ENCODE results near the gene RBSN. TPM values are rescaled to one million over a fixed set of nuclear protein-coding genes. Genes with fewer than 3 reads are reported as not detected.

RBSN gene
- total and polyA plus RNA-seq, 2 experiments from 2014 or later: 10.6 to 26.5 TPM

DNA sequence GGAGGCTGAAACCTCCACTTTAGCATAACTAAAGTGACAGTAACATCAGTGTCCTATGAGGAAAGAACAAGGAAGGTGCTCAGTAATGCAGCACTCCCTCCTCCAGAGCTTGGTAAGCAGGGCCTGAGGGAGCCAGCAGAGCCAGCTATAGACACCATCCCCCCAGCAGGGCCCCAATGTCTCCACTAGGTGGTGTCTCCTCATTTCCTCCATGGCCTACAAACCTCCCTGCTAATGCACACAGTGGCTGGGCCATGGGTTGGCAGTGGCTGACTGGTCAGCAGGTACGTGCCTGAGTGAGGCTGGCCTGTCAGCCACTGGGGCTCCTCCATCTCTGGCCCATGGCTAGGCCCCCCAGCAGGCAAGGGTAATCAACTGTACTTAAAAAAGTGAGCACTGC, 47.4 kb downstream of the RBSN start:
- H3K79me2 ChIP-seq (replicated peaks; ENCODE audit: insufficient read depth): peaks cover 57% of the 10 kb centered on the region
- peaks cover 17% of the 10 kb centered on the region; the same call in 1 of the 2 replicates for H3F3A ChIP-seq (replicated peaks; ENCODE audit: low read depth)
- H3K4me1 Mint-ChIP-seq: peaks cover 15% of the 10 kb centered on the region
- peaks cover 61% of the 10 kb centered on the region for H3K36me3 Mint-ChIP-seq (ENCODE audit: low read depth)
- H2AFZ ChIP-seq: no peak overlapping the region
- H3K4me2 ChIP-seq: no peak overlapping the region
- H3K27me3 Mint-ChIP-seq (ENCODE audit: insufficient read depth, low read depth, poor library complexity): peaks cover 3% of the 10 kb centered on the region
- no peaks in the 10 kb centered on the region for H3K27me3 ChIP-seq (ENCODE audit: insufficient read depth)
- H3K9me2 ChIP-seq (ENCODE audit: insufficient read depth): no peaks in the 10 kb centered on the region
- DNase-seq (ENCODE audit: low spot score): peak; percentile 86
- no peak overlapping the region for H3K27ac ChIP-seq (ENCODE audit: low read depth)
- H3K9me3 Mint-ChIP-seq: no peaks in the 10 kb centered on the region; the same call in 2 of the 3 replicates
- peak; percentile 99 for ATAC-seq
- H3K4me3 ChIP-seq: no peak overlapping the region
- H3K4me3 Mint-ChIP-seq: no peak overlapping the region
- TF ChIP-seq POLR2AphosphoS5 (IDR thresholded peaks at IDR 0.05; ENCODE audit: low read depth) (0 out of 2 replicates have a peak, but pooled peaks have one; percentile 40), STAT1 (IDR thresholded peaks at IDR 0.05; ENCODE audit: unreplicated experiment) (no peak), EZH2 (IDR thresholded peaks at IDR 0.05; ENCODE audit: low read depth, unreplicated experiment) (no peak), JUNB (IDR thresholded peaks at IDR 0.05; ENCODE audit: unreplicated experiment) (no peak), CREB1 (CRISPR knock-in tag; IDR thresholded peaks at IDR 0.05; ENCODE audit: low read depth) (no peak)
- TF ChIP-seq, protein P1, sequence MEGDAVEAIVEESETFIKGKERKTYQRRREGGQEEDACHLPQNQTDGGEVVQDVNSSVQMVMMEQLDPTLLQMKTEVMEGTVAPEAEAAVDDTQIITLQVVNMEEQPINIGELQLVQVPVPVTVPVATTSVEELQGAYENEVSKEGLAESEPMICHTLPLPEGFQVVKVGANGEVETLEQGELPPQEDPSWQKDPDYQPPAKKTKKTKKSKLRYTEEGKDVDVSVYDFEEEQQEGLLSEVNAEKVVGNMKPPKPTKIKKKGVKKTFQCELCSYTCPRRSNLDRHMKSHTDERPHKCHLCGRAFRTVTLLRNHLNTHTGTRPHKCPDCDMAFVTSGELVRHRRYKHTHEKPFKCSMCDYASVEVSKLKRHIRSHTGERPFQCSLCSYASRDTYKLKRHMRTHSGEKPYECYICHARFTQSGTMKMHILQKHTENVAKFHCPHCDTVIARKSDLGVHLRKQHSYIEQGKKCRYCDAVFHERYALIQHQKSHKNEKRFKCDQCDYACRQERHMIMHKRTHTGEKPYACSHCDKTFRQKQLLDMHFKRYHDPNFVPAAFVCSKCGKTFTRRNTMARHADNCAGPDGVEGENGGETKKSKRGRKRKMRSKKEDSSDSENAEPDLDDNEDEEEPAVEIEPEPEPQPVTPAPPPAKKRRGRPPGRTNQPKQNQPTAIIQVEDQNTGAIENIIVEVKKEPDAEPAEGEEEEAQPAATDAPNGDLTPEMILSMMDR (conservative IDR thresholded peaks at IDR 0.05; ENCODE audit: low read depth in 2 of 2): peak; percentile 68 to 80
- TF ChIP-seq, protein P2, sequence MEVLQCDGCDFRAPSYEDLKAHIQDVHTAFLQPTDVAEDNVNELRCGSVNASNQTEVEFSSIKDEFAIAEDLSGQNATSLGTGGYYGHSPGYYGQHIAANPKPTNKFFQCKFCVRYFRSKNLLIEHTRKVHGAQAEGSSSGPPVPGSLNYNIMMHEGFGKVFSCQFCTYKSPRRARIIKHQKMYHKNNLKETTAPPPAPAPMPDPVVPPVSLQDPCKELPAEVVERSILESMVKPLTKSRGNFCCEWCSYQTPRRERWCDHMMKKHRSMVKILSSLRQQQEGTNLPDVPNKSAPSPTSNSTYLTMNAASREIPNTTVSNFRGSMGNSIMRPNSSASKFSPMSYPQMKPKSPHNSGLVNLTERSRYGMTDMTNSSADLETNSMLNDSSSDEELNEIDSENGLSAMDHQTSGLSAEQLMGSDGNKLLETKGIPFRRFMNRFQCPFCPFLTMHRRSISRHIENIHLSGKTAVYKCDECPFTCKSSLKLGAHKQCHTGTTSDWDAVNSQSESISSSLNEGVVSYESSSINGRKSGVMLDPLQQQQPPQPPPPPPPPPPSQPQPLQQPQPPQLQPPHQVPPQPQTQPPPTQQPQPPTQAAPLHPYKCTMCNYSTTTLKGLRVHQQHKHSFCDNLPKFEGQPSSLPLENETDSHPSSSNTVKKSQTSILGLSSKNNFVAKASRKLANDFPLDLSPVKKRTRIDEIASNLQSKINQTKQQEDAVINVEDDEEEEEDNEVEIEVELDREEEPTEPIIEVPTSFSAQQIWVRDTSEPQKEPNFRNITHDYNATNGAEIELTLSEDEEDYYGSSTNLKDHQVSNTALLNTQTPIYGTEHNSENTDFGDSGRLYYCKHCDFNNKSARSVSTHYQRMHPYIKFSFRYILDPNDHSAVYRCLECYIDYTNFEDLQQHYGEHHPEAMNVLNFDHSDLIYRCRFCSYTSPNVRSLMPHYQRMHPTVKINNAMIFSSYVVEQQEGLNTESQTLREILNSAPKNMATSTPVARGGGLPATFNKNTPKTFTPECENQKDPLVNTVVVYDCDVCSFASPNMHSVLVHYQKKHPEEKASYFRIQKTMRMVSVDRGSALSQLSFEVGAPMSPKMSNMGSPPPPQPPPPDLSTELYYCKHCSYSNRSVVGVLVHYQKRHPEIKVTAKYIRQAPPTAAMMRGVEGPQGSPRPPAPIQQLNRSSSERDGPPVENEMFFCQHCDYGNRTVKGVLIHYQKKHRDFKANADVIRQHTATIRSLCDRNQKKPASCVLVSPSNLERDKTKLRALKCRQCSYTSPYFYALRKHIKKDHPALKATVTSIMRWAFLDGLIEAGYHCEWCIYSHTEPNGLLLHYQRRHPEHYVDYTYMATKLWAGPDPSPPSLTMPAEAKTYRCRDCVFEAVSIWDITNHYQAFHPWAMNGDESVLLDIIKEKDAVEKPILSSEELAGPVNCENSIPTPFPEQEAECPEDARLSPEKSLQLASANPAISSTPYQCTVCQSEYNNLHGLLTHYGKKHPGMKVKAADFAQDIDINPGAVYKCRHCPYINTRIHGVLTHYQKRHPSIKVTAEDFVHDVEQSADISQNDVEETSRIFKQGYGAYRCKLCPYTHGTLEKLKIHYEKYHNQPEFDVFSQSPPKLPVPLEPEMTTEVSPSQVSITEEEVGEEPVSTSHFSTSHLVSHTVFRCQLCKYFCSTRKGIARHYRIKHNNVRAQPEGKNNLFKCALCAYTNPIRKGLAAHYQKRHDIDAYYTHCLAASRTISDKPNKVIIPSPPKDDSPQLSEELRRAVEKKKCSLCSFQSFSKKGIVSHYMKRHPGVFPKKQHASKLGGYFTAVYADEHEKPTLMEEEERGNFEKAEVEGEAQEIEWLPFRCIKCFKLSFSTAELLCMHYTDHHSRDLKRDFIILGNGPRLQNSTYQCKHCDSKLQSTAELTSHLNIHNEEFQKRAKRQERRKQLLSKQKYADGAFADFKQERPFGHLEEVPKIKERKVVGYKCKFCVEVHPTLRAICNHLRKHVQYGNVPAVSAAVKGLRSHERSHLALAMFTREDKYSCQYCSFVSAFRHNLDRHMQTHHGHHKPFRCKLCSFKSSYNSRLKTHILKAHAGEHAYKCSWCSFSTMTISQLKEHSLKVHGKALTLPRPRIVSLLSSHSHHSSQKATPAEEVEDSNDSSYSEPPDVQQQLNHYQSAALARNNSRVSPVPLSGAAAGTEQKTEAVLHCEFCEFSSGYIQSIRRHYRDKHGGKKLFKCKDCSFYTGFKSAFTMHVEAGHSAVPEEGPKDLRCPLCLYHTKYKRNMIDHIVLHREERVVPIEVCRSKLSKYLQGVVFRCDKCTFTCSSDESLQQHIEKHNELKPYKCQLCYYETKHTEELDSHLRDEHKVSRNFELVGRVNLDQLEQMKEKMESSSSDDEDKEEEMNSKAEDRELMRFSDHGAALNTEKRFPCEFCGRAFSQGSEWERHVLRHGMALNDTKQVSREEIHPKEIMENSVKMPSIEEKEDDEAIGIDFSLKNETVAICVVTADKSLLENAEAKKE (CRISPR knock-in tag; IDR thresholded peaks at IDR 0.05): no peak
- H3K27ac Mint-ChIP-seq: peak overlapping the region; percentile 77
- no peaks in the 10 kb centered on the region for H3K4me1 ChIP-seq (ENCODE audit: insufficient read depth)
- H3K36me3 ChIP-seq (ENCODE audit: insufficient read depth): peaks cover 52% of the 10 kb centered on the region
- H4K20me1 ChIP-seq (replicated peaks; ENCODE audit: insufficient read depth): peaks cover 48% of the 10 kb centered on the region

Measured in GM23338 (cell line).